Activated CD4-positive, CD25-positive, alpha-beta regulatory T cell treated with anti-CD3 and anti-CD28 coated beads, Interleukin-2, amount 50 U/mL, for 24 hours (primary cell): ENCODE data around the gene FAM98A.

Experiments
- ATAC-seq, 2 donors: fragments of 150-1000 bp; cut with Tn5 transposase; one replicate each; pipeline ENCODE4 v1.10.0; 2021; ENCODE audit warnings: mild to moderate bottlenecking in 1 of 2, moderate library complexity in 1 of 2

The FAM98A gene

DNA sequence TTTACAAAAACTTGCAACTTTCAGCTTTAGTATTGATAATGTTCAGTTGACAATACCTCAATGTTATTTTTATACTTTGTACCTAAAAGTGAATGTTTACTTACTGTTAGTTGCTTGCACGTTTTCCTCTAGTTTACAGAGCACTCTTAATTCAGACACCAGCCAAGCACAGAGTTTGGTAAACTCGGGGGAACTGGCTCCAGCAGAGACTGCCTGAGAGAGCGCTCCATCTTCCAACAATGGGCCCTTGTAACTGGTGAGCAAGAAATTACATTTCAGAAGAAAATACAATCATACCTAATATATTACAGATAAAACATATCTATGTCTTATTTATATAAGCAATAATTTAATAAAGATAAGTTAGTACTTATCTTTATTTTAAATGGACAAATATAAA lies 3.7 kb downstream of the FAM98A start:
- no peak for ATAC-seq

DNA sequence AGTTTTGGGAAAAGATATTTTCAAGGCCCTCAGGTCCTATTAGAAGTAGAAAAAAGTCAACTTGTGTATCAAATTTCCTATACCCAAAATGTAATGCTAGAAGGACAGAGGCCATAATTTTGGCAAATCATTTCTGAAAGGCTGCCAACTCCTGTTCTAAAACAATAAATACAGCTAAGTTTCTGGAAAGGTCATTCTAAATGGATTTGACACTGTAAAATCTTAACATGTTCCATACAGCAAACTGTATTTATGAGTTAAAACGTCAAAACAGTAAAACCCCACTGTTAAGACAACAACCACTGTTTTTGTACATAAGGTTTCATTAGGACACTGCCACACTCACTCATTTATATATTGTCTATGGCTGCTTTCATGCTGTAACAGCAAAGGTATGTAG lies 9.7 kb downstream of the FAM98A start:
- no peak for ATAC-seq

DNA sequence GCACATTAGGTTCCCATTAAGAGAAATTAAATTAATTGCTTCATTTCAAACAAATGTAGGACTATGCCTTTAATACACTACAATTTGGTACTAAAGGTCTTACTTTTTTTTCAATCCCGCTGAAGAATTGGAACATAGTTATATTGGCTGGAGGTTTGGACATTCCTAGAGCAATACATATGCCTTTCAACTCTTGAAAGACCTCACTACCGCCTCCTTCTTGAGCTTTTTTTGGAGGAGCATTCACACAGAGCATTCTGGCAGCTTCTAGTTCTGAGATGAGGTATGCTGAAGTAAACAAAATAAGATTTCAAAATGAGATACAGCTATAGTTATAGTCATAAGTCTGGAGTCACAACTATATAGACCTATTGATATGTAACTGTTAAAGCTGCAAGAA lies 10.9 kb downstream of the FAM98A start:
- ATAC-seq = no peak

DNA sequence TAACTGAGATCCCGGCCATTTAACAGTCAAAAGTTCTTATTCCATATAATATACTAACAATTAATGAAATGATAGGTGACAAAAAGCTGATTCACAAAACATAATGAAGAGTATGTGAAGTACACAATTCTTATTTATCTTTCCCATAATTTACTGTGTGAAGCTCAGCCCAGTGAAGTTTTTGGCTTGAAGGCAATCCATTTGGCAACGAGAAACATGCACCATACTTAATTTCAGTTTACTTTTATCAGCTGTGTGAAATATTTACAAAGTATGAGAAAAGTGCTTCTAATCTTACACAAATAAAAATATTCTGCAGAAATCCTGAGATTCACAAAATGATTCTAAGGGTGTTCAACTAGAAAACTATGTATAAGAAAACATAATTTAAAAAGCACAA lies 12.3 kb downstream of the FAM98A start:
- ATAC-seq = no peak

DNA sequence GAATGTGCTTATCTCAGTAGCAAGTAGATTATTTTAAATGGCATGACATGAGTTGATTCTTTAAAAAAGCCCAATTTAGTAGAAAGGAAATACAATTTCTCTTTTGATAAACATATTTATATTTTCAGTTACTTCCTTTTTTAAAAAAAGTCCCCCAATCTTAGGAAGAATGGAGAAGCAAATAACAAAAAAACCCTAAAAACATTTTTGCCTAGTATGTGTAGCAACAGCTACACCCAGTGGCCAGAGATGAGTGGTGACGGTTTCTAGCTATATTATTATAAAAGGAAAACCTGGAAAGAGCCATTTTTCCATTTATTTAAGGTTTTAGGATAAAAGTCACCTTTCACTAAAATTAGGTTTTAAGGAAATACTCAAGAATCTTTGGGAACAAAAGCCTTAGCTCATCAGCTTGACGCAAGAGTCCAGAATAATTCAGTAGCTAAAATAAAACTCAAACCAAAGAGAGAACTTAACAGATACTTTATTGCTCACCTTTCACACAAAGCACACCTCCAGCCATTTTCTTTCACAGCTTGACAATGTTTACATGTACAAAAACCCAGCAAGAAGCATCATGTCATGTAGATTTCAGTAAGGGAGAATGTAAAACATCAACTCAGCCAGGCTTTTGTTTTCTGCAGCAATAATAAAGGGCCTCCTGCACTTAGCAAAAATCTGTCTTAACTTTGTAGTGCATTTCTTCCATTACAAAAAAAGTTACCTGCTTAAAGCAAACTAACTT lies 15.7 kb downstream of the FAM98A start:
- no peak for ATAC-seq

DNA sequence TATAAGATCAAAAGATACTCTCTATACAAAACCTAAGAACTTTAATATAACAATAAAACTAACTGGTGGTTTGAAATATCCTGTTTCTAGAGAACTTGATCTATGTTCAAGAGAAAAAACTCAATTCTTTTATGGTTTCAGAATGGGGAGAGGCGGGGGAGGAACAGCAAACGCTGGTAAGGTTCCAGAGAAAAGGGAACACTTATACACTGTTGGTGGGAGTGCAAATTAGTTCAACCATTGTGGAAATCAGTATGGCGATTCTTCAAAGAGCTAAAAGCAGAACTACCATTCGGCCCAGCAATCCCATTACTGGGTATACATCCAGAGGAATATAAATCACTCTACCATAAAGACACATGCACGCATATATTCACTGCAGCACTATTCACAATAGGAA lies 17.2 kb downstream of the FAM98A start:
- no peak for ATAC-seq

DNA sequence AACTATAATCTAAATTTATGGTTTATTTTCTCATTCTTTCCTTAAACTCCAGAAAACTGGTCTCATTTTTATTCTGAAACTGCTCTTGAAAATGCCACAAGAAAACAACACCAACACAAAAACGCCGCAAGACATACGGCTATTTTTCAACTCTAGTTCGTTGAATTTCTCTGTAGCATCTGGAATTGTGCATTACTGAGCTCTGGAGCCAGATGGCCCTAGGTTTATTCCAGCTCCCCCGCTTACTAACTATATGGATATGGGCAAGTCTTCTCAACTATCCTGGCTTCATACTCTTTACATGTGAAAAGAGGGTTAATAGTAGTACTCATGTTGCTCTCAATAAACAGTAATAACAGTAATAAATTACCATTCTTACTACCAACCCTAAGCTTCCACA lies 19.9 kb downstream of the FAM98A start:
- no peak for ATAC-seq

DNA sequence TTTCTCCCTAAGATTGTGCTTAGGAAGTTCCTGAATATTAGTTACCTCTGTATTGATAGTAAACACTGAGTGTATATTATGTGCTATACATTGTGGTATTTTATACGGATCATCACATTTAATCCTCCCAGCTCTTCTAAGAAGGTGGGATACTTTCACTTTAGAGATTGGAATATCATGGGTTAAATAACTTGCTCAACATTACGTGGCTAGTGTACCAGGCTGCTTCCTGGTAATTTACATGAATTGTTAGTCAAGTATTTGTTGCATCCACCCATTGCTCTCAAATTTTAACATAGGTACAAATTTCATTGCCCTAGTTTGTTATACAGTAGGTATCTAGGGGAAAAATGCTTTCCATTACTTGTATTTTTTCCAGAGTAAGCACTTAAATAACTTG lies 21.4 kb downstream of the FAM98A start:
- no peak for ATAC-seq

DNA sequence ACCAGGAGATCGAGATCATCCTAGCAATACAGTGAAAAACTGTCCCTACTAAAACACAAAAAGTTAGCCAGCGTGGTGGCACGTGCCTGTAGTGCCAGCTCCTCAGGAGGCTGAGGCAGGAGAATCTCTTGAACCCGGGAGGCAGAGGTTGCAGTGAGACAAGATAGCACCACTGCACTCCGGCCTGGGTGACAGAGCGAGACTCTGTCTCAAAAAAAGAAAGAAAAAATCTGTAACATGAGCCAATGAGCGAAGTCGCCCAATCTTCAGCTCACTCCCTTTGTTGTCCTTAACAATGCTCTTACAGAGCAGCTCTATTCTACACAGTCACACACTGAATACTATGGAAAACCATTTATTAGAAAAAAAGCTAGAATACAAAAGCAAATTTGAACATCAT lies 22.0 kb downstream of the FAM98A start:
- ATAC-seq = no peak

DNA sequence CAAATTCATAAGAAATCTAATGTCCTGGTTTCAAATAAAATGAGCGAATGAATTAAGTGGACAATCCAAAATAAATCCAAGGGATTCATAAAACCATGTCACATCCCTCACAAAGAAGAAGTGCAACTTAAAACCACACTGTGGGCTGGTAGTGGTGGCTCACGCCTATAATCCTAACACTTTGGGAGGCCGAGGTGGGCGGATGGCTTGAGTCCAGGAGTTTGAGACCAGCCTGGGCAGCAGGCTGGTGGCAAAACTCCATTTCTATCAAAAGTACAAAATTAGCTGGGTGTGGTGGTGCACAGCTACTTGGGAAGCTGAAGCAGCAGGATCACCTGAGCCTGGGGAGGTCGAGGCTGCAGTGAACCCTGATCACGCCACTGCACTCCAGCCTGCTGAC lies 25.4 kb downstream of the FAM98A start:
- ATAC-seq = no peak

DNA sequence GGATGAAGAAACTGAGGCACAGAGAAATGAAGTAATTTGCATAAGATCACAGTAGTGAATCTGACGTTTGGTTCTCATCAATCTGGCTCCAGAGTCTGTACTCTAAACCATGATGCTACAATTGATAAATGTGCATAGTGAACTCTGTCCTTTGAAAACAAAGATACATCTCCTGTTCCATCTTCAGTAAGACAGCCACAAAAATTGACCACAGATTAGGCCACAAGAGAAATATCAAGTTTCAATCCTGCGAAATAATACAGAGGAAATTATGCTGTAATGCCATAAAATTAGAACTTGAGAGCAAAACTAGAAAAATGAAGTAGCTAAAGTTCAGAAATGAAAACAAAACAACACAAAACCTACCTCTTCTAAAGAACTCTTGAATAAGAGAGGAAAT lies 28.4 kb downstream of the FAM98A start:
- ATAC-seq = no peak

DNA sequence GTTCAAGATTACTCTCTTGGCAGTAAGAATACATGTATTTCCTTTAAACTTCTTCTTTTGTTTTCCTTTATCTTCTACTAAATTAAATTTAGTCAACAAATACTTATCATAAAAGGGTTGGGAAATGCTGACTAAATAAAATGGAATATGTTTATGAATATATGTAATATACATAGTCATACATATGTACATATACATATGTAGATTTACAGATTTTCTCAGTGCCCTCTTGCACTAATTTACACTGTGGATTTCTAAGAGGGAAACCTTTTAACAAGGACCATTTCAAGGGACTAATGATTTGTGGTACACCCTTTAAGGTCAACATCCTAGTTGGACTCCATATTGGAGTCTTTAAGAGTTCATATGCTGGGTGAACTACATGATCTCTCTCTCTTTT lies 37.2 kb downstream of the FAM98A start:
- ATAC-seq = no peak

DNA sequence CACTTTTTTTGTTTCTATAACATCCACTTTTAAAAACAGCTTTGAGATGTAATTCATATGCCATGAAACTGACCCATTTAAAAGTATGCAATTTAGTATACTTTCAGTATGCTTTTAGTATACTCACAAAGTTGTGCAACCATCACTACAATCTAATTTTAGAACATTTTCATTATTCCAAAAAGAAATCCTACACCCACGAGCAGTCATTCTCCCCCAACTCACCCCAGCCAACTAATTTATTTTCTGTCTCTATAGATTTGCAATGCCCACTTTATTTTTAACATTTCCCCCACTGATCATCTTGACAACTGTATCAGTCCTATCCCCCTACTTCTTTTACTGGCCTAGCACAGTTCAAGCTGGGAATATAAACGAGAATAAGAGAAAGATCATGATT lies 39.1 kb downstream of the FAM98A start:
- ATAC-seq = no peak

DNA sequence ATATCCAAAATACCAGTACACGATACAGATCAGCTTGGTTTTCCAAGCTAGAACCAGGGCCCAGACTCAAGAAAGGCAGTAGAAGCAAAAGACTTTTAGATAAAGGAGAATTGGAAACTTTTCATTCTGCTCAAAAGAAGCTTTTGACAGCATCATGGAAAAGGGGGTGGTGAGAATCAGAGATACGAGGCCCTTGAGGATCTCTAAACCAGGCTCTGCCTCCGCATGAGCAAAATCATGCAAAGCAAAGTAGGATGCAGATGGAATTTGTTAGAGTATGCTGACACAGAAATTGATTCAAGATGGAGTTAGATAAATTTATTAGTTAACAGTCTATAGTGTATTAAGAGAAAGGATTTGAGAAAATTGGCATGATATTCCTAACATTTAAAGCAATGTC lies 39.8 kb downstream of the FAM98A start:
- no peak for ATAC-seq

DNA sequence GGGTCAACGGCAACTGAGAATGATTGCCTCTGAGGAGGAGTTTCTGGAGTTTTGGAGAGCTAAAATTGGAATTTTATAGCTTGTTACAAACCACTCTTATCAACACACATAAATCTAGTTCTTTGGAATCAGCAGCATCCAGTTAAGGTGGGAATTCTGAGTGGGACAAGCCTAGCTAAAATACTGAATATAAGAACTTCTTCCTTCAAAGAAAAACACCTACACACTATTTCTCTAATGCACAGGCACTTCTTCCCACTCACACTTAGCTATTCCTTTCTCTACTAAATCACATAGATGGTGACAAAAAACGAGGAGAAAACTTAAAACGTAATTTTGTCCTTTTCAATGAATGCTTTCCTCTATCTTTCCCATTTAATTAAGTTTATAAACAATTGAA lies 43.4 kb downstream of the FAM98A start:
- ATAC-seq = no peak

DNA sequence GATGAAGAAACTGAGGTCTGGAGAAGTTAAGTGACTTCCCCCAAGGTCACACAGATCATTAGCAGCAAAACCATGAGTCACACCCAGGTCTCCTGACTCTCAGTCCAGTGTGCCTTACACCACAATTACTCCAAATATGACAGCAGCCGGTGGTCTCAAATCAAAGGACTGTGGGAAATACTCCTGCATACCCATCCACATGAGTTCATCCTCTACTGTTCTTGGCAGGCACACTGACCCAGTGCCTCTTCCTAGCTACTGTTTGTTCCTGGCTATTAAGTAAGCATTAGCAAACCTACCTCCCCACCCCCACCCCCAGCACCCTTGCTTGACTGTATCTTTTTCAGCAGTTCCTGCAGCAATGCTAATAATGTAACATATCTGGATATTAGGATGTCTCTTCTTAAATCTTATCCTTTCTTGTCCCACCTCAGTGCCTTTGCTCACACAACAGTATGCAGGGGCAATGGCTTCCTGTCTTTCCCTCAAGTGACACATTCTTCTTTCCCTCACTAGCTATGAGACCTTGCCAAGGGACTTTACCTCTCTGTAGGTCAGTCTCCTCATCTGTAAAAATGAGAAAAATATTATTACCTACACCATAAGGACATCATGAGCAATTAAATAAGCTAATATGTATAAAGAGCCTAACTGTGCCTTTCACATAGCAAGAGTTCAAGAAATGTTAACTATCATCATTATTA lies 46.2 kb downstream of the FAM98A start:
- no peak for ATAC-seq

DNA sequence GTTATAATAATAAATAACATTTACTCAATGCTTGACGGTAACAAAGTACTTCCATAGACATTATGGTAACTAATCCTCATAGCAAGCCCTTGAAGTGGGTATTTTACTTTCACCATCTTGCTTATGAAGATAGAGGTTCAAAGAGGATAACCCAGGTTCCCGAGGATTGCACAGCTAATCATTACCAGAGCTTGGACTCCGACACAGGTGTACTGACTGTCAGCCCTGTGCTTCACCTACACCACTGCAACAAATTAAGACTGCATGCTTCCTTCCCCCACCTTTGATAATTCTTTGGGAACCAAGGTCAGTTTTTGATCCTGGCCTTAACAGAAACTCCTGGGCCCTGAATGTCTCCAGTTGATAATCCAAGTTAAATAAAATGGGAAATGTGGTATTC lies 48.9 kb downstream of the FAM98A start:
- no peak for ATAC-seq

DNA sequence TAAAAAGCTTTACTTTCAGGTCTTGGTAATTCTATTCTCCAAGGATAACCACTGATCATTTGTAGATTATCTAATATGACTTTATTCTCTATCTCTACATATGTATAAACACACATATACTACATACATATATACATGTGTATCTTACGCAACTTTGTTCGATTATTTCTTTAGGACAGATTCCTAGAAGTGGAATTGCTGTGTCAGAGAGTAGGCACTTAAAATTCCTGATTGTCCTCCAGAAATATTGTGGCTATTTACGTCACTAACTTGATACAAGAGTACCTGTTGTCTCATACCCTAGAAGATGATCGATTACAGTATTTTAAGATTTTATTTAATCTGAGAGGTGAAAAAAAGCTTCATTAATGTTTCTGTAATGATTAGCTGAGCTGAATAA lies 57.9 kb downstream of the FAM98A start:
- ATAC-seq = no peak

DNA sequence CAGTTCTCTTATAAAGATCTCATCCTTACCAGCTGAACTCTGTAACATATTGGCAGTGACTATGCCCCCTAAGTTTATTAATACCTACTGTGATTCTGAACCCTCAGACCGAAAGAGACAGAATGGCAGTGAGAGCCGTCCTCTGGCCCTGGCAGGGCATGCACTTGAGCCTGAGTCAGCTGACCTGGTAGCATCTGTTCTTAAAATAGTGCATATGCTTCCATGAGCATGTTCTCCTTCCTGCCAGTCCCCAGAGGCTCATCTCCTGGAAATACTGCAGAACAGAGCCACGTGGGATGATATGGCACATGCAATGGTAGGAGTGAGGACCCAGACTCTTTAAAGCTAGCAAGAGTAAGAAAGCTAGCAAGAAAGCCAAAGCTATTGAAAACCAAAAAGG lies 63.7 kb downstream of the FAM98A start:
- ATAC-seq = no peak
